ENCODE measurements around the gene UBE2D4. TPM values are rescaled to one million over a fixed set of nuclear protein-coding genes. Genes with fewer than 3 reads are reported as not detected.

The UBE2D4 gene
- total and polyA plus RNA-seq, 2 donors (not counting 3 experiments of a cell fraction or from before 2014, with no cell fraction given), result 11.3 to 19.8 TPM

GRCh38 chr7:43943417-43944187 lies 17.4 kb downstream of the UBE2D4 start:
- no peak for TF ChIP-seq GATA2 (IDR thresholded peaks at IDR 0.05; ENCODE audit: insufficient read depth, insufficient read length, low read depth, low read length)
- TF ChIP-seq FOS (IDR thresholded peaks at IDR 0.05; ENCODE audit: borderline replicate concordance, insufficient read depth, low read length), result no peak
- no peak for TF ChIP-seq POLR2A (IDR thresholded peaks at IDR 0.05; ENCODE audit: low read depth, low read length)
- no peak for TF ChIP-seq MYC (IDR thresholded peaks at IDR 0.05; ENCODE audit: low read depth, low read length)
- no peak for TF ChIP-seq EZH2 (IDR thresholded peaks at IDR 0.05; ENCODE audit: borderline replicate concordance, low read depth, low read length, severe bottlenecking)
- no peak for TF ChIP-seq CTCF (IDR thresholded peaks at IDR 0.05; ENCODE audit: extremely low read depth in 1 of 2, insufficient read depth in 1 of 2, low read depth in 1 of 2, low read length in 2 of 2)
- TF ChIP-seq JUN (IDR thresholded peaks at IDR 0.05; ENCODE audit: borderline replicate concordance, insufficient read depth, insufficient read length, low read depth), result no peak
- no peak for TF ChIP-seq POLR2AphosphoS5 (IDR thresholded peaks at IDR 0.05; ENCODE audit: insufficient read depth, low read depth, low read length)
- TF ChIP-seq MAX (IDR thresholded peaks at IDR 0.05; ENCODE audit: insufficient read depth, insufficient read length), result no peak
- intact Hi-C loops (cut with micrococcal nuclease) (no loop called here), dilution Hi-C loops (cut with MboI; ENCODE audit: extremely low pct_ligation_motif_present, low sequenced_read_pairs) (no loop called here)
- Histone ChIP-seq H3K4me3 (replicated peaks in 1 of 3; ENCODE audit: insufficient read depth in 1 of 3, low read depth in 1 of 3, low read length in 3 of 3) (no peak overlapping the region), H3K27me3 (ENCODE audit: control insufficient read depth in 2 of 2, insufficient read depth in 2 of 2, low read length in 2 of 2) (no peaks in the 10 kb centered on the region), H3K27ac (ENCODE audit: insufficient read depth, low read depth, low read length) (no peak overlapping the region), H3K9me3 (replicated peaks; ENCODE audit: control insufficient read depth, insufficient read depth, low read length) (no peaks in the 10 kb centered on the region), H3K36me3 (ENCODE audit: control insufficient read depth in 2 of 2, extremely low read depth in 1 of 2, insufficient read depth in 2 of 2, low read length in 2 of 2) (no peaks in the 10 kb centered on the region), H3K4me2 (ENCODE audit: insufficient read depth, low read length) (no peak overlapping the region), H3K4me1 (ENCODE audit: control insufficient read depth, extremely low read depth, insufficient read depth, low read length) (no peaks in the 10 kb centered on the region), H2AFZ (ENCODE audit: low read depth, low read length) (no peak overlapping the region), H3K9ac (replicated peaks; ENCODE audit: extremely low read depth, insufficient read depth, low read length) (no peak overlapping the region), H4K20me1 (replicated peaks; ENCODE audit: control insufficient read depth, extremely low read depth, insufficient read depth, low read length) (no peaks in the 10 kb centered on the region), H3K79me2 (ENCODE audit: control insufficient read depth, insufficient read depth, low read length) (no peaks in the 10 kb centered on the region), H3K9me1 (replicated peaks; ENCODE audit: control insufficient read depth, extremely low read depth, insufficient read depth, low read length) (no peaks in the 10 kb centered on the region)
- no TSS peak for BruUV-seq (replicated peaks)
- ChIA-PET POLR2A (no interaction called here), CTCF (interaction anchor here (0.7 to 2.8 kb wide), 2 partner anchors 12 to 105 kb away, joined by 3 to 12 read pairs; no protein-coding TSS in a partner anchor)
- FAIRE-seq, result no peak
- DNase-seq (ENCODE audit: low read depth, low spot score), result no peak

Data from endothelial cell of umbilical vein (primary cell).